Tibial artery (tissue), 4 donors: ENCODE data around the gene CUX1.

Experiments
- DNase-seq, 2 donors: peaks; one replicate each; pipeline ENCODE4 v3.0.0-alpha.2; 2019
- H3K27ac ChIP-seq, 2 donors: fragments of 200-600 bp; sonication (generic) in 1 of 2; 1 replicate in 1 of 2; 2 replicates in 1 of 2; pipeline ENCODE4 v1.5.1; 2018 to 2019; ENCODE audit warnings: mild to moderate bottlenecking in 1 of 2
- H3K27me3 ChIP-seq, 2 donors: fragments of 200-600 bp; sonication (generic) in 1 of 2; one replicate each; pipeline versions ENCODE4 v1.5.1 to v1.6.0; 2016 to 2019
- H3K36me3 ChIP-seq, 3 donors: fragments of 200-600 bp; sonication (generic) in 2 of 3; one replicate each; pipeline ENCODE4 v1.5.1; 2016 to 2019; ENCODE audit warnings: mild to moderate bottlenecking in 2 of 3
- H3K4me1 ChIP-seq, 4 donors: fragments of 200-600 bp; sonication (generic) in 2 of 4; 1 replicate in 3 of 4; 2 replicates in 1 of 4; pipeline ENCODE4 v1.5.1; 2016 to 2019
- H3K4me3 ChIP-seq, 2 donors: fragments of 200-600 bp; sonication (generic) in 1 of 2; 1 replicate in 1 of 2; 2 replicates in 1 of 2; pipeline ENCODE4 v1.5.1; 2018 to 2019; ENCODE audit warnings: mild to moderate bottlenecking in 2 of 2
- H3K9me3 ChIP-seq, 3 donors: fragments of 200-600 bp; sonication (generic) in 1 of 3; one replicate each; pipeline ENCODE4 v1.5.1; 2016 to 2019
- intact Hi-C: fragments of 100-400 bp; cut with DNase I; formaldehyde crosslinking; loops from one replicate; pipeline ENCODE4 v1.15.0; 2023; ENCODE audit warnings: low total_unique reads
- TF ChIP-seq, protein P1 (sequence below), 2 experiments: fragments of 200-600 bp in 1 of 2; fragments of 450-650 bp in 1 of 2; IDR thresholded peaks; one replicate each; pipeline ENCODE4 v1.5.1; 2017 to 2019; ENCODE audit warnings: antibody characterized with exemption in 2 of 2, mild to moderate bottlenecking in 1 of 2, moderate library complexity in 1 of 2

The CUX1 gene

DNA sequence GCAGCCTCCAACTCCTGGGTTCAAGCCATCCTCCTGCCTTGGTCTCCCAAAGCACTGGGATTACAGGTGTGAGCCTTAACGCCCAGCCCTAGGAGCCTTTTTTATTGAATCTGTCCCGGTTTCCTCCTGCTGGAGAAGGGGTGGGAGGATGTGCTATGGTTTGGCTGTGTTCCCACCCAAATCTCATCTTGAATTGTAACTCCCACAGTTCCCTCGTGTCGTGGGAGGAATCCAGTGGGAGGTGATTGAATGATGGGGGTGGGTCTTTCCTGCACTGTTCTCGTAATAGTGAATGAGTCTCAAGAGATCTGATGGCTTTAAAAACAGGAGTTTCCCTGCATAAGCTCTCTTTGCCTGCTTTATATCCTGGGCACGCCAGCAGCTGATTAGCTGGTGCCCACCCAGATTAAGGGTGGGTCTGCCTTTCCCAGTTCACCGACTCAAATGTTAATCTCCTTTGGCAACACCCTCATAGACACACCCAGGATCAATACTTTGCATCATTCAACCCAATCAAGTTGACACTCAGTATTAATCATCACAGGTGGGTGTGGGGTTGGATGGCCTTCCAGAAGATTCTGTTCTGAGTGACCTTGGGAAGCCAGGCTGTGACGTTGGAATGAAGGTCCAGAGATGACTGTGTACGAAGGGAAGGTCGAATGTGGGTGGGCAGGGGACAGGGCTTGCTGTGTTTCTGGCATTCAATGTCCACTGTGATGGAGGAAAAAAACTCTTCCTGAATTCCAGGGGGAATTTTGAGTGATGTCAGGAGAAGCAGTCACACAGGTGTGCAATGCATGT, 33.8 kb upstream of the CUX1 start:
- Histone ChIP-seq H3K9me3 (peaks cover 0 to 7% (median 0%) of the 10 kb centered on the region in 3 donors), H3K36me3 (no peaks in the 10 kb centered on the region), H3K27me3 (peaks cover 0 to 8% of the 10 kb centered on the region in 2 donors), H3K27ac (no peak overlapping the region), H3K4me1 (peaks cover 0 to 8% (median 0%) of the 10 kb centered on the region in 4 donors), H3K4me3 (no peak overlapping the region)
- TF ChIP-seq, protein P1, sequence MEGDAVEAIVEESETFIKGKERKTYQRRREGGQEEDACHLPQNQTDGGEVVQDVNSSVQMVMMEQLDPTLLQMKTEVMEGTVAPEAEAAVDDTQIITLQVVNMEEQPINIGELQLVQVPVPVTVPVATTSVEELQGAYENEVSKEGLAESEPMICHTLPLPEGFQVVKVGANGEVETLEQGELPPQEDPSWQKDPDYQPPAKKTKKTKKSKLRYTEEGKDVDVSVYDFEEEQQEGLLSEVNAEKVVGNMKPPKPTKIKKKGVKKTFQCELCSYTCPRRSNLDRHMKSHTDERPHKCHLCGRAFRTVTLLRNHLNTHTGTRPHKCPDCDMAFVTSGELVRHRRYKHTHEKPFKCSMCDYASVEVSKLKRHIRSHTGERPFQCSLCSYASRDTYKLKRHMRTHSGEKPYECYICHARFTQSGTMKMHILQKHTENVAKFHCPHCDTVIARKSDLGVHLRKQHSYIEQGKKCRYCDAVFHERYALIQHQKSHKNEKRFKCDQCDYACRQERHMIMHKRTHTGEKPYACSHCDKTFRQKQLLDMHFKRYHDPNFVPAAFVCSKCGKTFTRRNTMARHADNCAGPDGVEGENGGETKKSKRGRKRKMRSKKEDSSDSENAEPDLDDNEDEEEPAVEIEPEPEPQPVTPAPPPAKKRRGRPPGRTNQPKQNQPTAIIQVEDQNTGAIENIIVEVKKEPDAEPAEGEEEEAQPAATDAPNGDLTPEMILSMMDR (IDR thresholded peaks at IDR 0.05) = no peak
- no peak for DNase-seq
- intact Hi-C loops = no loop called here

DNA sequence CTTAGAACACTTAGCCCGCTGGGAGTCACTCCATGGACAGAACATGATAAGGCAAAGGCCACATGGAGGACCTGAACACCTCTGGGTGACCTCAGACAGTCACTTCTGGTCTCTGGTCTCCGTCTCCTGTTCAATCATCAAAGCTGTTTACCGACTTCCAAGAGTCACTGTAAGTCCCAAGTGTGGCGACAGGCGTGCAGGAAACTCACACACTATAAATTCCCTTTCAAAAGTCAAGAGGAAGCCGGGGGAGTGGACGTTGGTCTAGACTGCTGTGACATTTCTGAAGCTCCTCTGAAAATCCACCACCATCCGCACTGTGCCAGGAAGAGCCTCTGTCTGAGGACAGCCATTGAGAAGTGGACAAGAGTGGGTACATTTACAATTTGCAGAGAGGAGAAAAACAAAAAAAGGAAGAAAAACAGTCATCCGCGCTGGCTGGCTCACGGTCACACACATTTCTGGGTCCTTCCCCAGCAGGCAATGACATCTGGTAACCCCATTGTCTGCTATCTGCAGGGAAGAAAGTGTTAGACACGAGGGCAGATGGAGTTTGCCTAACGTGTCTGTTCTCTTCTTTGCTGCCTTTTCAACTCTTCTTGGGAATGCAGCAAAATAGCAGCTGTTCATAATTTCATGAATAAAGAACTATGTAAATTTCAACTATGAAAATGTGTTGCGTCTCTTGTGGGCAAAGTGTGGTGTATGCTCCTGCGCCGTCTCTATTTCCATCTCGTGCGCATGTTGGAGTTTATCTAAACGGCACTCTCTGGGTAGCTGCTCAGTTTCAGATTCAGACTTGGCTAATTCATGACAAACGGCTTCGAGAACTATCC, 32.9 kb upstream of the CUX1 start:
- no peak overlapping the region for H3K4me3 ChIP-seq
- peaks cover 0 to 7% (median 0%) of the 10 kb centered on the region in 3 donors for H3K9me3 ChIP-seq
- intact Hi-C loops = no loop called here
- H3K27ac ChIP-seq = no peak overlapping the region
- no peaks in the 10 kb centered on the region for H3K36me3 ChIP-seq
- peaks cover 0 to 8% of the 10 kb centered on the region in 2 donors for H3K27me3 ChIP-seq
- H3K4me1 ChIP-seq = peaks cover 0 to 8% (median 0%) of the 10 kb centered on the region in 4 donors
- TF ChIP-seq, protein P1 (IDR thresholded peaks at IDR 0.05) = no peak
- DNase-seq = no peak

DNA sequence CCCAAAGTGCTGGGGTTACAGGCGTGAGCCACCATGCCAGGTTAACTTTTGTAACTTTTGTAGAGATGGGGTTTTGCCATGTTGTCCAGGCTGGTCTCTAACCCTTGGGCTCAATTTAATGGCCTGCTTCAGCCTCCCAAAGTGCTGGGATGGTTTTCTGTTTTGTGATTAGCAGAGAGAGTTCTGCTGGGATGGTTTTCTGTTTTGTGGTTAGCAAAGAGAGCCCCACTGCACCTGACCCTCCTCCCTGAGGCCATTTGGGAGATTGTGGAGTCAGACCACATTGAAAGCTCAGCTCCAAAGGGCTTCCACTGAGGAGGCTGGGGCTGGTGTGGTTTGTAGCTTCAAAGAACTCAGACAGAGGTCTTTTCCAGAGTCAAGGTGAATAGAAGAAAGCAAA, 29.6 kb upstream of the CUX1 start:
- no peak for DNase-seq
- intact Hi-C loops = no loop called here
- peaks cover 0 to 7% (median 0%) of the 10 kb centered on the region in 3 donors for H3K9me3 ChIP-seq

DNA sequence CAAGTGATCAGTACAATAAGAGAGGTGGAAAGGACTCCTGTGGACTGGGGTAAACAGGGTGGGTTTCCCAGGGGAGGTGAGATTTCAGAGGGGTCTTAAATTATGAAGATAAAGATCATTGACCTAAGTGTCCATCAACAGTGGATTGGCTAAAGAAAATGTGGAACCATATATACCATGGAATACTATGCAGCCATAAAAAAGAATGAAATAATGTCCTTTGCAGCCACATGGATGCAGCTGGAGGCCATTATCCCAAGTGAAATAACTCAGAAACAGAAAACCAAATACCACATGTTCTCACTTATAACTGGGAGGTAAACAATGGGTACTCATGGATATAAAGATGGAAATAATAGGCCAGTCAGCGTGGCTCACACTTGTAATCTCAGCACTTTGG, 28.9 kb upstream of the CUX1 start:
- Histone ChIP-seq H3K9me3 (peaks cover 0 to 7% (median 0%) of the 10 kb centered on the region in 3 donors), H3K27ac (no peak overlapping the region), H3K27me3 (no peaks in the 10 kb centered on the region), H3K4me3 (no peak overlapping the region), H3K4me1 (peaks cover 0 to 8% (median 0%) of the 10 kb centered on the region in 4 donors), H3K36me3 (no peaks in the 10 kb centered on the region)
- intact Hi-C loops = no loop called here
- no peak for DNase-seq
- TF ChIP-seq, protein P1 (IDR thresholded peaks at IDR 0.05) = no peak

More for the DNA sequence above, 29.6 kb upstream of the CUX1 start:
- Histone ChIP-seq H3K27me3 (no peaks in the 10 kb centered on the region), H3K36me3 (no peaks in the 10 kb centered on the region), H3K4me3 (no peak overlapping the region), H3K27ac (no peak overlapping the region), H3K4me1 (peaks cover 0 to 8% (median 0%) of the 10 kb centered on the region in 4 donors)
- TF ChIP-seq, protein P1 (IDR thresholded peaks at IDR 0.05) = no peak

DNA sequence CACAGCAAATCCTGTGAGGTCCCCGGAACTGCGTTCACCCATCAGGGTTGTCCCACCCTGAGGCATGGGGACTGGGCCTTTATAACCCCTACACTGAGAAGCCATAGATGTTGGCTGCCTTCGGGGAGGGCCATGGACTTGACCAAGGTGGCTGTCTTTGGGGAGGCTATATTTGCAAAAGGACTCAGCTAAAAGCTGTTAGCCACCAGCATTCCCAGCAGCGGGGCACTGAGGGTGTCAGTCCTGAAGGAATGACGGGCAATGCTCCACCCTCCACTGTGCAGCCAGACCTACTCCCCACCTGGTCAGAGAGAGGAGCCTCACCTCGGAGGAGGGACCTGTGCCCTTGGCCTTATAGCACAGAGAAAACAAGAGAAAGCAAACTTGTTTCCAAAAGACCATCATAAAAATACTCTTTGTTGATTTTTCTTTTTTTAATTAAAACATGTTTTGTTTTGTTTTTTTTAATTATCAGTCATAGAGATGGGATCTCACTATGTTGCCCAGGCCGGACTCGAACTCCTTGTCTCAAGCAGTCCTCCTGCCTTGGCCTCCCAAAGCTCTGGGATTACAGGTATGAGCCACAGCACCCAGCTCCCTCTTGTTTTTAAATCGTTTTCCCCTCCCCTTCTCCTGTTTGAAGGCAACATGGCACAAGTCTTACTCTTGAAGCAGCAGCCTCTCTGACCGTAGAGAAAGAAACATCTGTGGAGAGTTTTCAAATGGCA, 26.7 kb upstream of the CUX1 start:
- TF ChIP-seq, protein P1 (IDR thresholded peaks at IDR 0.05) = no peak
- DNase-seq = no peak
- Histone ChIP-seq H3K27ac (no peak overlapping the region), H3K27me3 (no peaks in the 10 kb centered on the region), H3K36me3 (no peaks in the 10 kb centered on the region), H3K4me1 (no peaks in the 10 kb centered on the region), H3K9me3 (peaks cover 0 to 7% (median 0%) of the 10 kb centered on the region in 3 donors), H3K4me3 (no peak overlapping the region)
- intact Hi-C loops = no loop called here
